Brain microvascular endothelial cell (primary cell): ENCODE measurements around the gene TMEM147.

Experiments
- DNase-seq: peaks from one replicate; pipeline ENCODE4 v3.0.0-alpha.2; 2020
- H3K27ac ChIP-seq: fragments of 250-450 bp; sonication (Bioruptor Pico); 2 replicates; pipeline ENCODE4 v1.5.1; 2020; ENCODE audit warnings: mild to moderate bottlenecking, moderate library complexity
- H3K27me3 ChIP-seq: fragments of 250-450 bp; sonication (Bioruptor Pico); replicated peaks from 2 replicates; pipeline ENCODE4 v1.5.1; 2020; ENCODE audit warnings: mild to moderate bottlenecking
- H3K36me3 ChIP-seq: fragments of 250-450 bp; sonication (Bioruptor Pico); replicated peaks from 2 replicates; pipeline ENCODE4 v1.5.1; 2020; ENCODE audit warnings: mild to moderate bottlenecking
- H3K4me3 ChIP-seq: 2 replicates; pipeline ENCODE4 v1.5.1; 2011; ENCODE audit warnings: low read depth, mild to moderate bottlenecking, control low read depth, low read length, moderate library complexity
- in situ Hi-C: cut with HindIII; loops from 2 replicates; pipeline ENCODE4 v1.10.0; 2017; ENCODE audit warnings: low sequenced_read_pairs, low pct_ligation_motif_present
- TF ChIP-seq, protein P1 (sequence below): IDR thresholded peaks from 2 replicates; pipeline ENCODE4 v1.5.1; 2011; ENCODE audit warnings: low read depth, mild to moderate bottlenecking, moderate library complexity, low read length, control low read depth, inconsistent platforms; ENCODE audit errors: missing control alignments

TMEM147 gene

DNA sequence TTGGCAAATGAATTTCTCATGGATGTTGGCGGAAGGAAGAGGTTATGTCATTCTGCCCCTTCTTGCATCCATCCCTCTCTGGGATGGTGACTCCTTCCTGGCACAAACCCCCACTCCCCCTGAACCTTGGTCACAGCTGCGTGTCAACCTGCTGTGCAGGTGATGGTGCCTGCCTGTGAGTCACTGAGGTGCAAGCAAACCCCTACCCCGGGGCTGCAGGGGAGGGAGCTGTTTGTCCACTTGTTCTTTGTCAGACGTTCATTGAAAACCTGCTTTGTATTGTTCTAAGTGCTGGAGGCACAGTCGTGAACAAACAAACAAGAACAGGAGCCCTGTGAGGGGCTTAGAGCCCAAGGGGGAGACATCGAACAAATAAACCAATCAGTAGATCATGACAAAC, 14.1 kb upstream of the TMEM147 start:
- Histone ChIP-seq H3K27me3 (peaks cover 12% of the 10 kb centered on the region), H3K27ac (no peak overlapping the region), H3K4me3 (no peak overlapping the region), H3K36me3 (no peaks in the 10 kb centered on the region)
- TF ChIP-seq, protein P1, sequence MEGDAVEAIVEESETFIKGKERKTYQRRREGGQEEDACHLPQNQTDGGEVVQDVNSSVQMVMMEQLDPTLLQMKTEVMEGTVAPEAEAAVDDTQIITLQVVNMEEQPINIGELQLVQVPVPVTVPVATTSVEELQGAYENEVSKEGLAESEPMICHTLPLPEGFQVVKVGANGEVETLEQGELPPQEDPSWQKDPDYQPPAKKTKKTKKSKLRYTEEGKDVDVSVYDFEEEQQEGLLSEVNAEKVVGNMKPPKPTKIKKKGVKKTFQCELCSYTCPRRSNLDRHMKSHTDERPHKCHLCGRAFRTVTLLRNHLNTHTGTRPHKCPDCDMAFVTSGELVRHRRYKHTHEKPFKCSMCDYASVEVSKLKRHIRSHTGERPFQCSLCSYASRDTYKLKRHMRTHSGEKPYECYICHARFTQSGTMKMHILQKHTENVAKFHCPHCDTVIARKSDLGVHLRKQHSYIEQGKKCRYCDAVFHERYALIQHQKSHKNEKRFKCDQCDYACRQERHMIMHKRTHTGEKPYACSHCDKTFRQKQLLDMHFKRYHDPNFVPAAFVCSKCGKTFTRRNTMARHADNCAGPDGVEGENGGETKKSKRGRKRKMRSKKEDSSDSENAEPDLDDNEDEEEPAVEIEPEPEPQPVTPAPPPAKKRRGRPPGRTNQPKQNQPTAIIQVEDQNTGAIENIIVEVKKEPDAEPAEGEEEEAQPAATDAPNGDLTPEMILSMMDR, result no peak
- DNase-seq, result no peak
- in situ Hi-C loops, result no loop called here

DNA sequence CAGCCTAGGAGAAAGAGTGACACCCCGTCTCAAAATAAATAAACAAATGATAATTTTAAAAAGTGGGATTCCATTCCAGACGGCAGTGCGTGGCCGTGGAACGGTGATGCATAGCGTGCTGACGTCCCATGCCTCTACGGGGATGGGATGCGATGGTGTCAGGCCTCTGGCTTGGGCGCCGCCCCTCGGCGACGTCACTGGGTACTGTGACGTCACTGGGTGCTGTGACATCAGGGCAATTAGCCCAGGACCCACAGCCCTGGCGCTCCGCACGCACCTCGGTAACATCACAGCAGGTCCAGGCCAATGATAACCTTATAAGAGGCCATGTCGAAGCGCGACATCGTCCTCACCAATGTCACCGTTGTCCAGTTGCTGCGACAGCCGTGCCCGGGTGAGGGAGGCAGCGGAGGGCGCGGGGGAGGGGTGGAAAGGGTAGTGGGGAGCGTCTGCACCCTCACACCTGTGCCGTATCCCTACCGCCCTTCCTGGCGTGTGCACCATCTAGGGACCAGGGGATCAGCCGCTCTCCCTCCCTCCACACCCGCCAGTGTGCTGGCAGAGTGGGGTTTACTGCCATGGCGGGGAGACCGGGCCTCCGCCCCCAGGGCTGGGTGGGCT, 12.1 kb upstream of the TMEM147 start, which contains the start of gene GAPDHS:
TSS of gene GAPDHS (plus strand) at position 256 of the 621 bp plus-strand sequence. CDS start at position 328, 72 bp downstream.
- no peak within 1 kb of the TSS for H3K4me3 ChIP-seq
- TF ChIP-seq, protein P1, result no peak
- H3K27ac ChIP-seq, result no peak within 1 kb of the TSS
- DNase-seq, result no peak
- in situ Hi-C loops, result no loop called here
- H3K27me3 ChIP-seq, result peaks cover 12% of the 10 kb centered on the region
- H3K36me3 ChIP-seq, result no peaks in the 10 kb centered on the region

DNA sequence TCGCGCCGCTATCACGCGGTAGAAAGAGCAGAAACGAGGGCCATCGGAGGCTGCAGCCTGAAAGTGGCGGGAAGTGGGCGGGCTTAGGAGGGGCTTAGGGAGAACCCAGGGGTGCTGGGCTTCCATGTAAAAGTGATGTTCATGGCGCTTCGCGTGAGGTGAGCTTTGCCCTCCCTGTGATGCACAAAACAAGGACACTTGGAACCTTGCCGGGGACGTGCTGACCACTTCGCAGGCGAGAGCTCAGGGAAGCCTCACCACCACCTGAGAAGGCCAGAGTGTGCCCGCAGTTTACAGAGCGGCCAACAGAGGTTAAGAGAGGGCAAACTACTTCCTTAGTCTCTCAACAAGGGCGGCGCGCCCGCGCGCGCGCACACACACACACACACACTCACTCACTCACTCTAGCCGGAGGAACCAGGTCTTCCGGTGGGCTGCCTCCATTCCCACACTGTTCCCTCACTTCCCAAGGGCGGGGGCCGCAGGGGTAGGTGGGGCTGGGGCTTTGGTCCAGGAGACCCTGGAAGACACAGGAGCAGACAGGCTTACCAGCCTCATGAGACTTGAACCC, 11.5 kb upstream of the TMEM147 start:
- in situ Hi-C loops, result no loop called here
- Histone ChIP-seq H3K36me3 (no peaks in the 10 kb centered on the region), H3K27ac (no peak overlapping the region), H3K4me3 (no peak overlapping the region), H3K27me3 (peaks cover 12% of the 10 kb centered on the region)
- DNase-seq, result no peak
- TF ChIP-seq, protein P1, result no peak

DNA sequence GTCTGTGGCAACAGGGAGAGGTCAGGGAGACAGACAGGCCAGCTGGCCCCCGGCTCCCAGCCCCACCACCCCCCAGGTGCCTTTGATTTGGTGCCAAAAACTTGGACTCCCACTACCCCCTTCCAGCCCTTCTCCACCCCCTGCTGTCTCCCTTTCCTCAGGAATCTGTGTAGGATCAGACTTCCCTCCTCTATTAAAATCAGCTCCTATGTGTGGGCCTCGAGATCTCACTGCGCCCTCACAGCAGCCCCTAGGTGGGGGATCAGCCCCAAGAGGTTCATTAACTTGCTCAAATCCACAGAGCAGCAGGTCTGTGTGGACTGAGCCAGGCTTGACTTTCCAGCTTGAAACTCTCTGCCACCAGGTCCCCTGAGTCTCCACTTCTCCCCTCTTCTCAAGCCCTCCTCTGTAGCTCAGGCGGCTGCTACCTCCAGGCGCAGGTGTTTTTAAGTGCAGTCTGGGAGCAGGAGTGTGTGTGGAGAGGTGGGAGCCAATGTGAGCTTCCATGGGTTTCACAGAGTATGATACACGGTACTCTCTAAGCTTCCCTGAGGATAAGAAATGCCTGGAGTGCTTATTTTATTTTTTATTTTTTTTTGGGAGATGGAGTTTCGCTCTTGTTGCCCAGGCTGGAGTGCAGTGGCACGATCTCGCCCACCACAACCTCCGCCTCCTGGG, 10.5 kb upstream of the TMEM147 start:
- in situ Hi-C loops, result no loop called here

DNA sequence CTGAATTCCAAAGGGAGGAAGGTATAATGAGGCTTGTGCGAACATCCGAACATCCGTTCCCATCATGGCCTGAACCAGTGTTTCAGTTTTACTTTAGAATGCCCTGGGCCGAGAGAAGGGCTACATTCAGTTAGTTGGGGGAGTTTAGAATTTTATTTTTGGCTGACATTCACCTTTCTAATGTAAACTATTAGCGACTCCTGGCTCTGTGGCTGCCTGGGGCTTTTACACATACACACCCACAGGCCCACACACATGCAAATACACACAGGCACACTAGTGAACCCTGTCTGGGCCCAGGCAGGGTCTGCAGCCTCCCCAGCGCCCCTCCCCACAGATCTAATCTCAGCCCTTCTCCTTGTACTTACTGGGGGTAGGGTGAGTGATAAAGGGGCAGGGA, 6.1 kb upstream of the TMEM147 start:
- Histone ChIP-seq H3K36me3 (no peaks in the 10 kb centered on the region), H3K4me3 (no peak overlapping the region), H3K27ac (no peak overlapping the region), H3K27me3 (peaks cover 1% of the 10 kb centered on the region)
- in situ Hi-C loops, result no loop called here
- TF ChIP-seq, protein P1, result no peak
- DNase-seq, result no peak

More for the DNA sequence above, 10.5 kb upstream of the TMEM147 start:
- H3K36me3 ChIP-seq, result no peaks in the 10 kb centered on the region
- DNase-seq, result no peak
- no peak overlapping the region for H3K4me3 ChIP-seq
- H3K27me3 ChIP-seq, result peaks cover 12% of the 10 kb centered on the region
- TF ChIP-seq, protein P1, result no peak
- H3K27ac ChIP-seq, result no peak overlapping the region
